WTC11 (cell line): ENCODE measurements around the gene PPP6R3. TPM values are rescaled to one million over a fixed set of nuclear protein-coding genes. Genes with fewer than 3 reads are reported as not detected.

Experiments used
- ATAC-seq: fragments of 200-7000 bp; cut with Tn5 transposase; 2 replicates; pipeline ENCODE4 v1.10.0; 2021; ENCODE audit warnings: mild to moderate bottlenecking, moderate library complexity
- CTCF ChIA-PET: fragments of 300-600 bp; sonication (Branson Sonifier 250); formaldehyde crosslinking; loops from one replicate; lab custom pipeline; 2021; ENCODE audit warnings: antibody characterized with exemption; lab: Charles Lee
- POLR2A ChIA-PET: fragments of 350-600 bp; sonication (Branson Sonifier 250); formaldehyde crosslinking; loops from one replicate; lab custom pipeline; 2021; ENCODE audit warnings: antibody characterized with exemption; lab: Charles Lee
- DNase-seq: peaks from one replicate; pipeline ENCODE4 v3.0.0; 2021; ENCODE audit warnings: low spot score
- H3K27ac Mint-ChIP-seq: 2 replicates; pipeline ENCODE4 v1.8.0; 2021; ENCODE audit warnings: mixed read lengths
- H3K27me3 Mint-ChIP-seq: 2 replicates; pipeline ENCODE4 v1.8.0; 2021; ENCODE audit warnings: low read depth, mild to moderate bottlenecking, moderate library complexity, mixed read lengths
- H3K36me3 Mint-ChIP-seq: 2 replicates; pipeline ENCODE4 v1.8.0; 2021; ENCODE audit warnings: mixed read lengths
- H3K4me1 Mint-ChIP-seq: 2 replicates; pipeline ENCODE4 v1.8.0; 2022; ENCODE audit warnings: mixed read lengths
- H3K4me3 Mint-ChIP-seq: 2 replicates; pipeline ENCODE4 v1.8.0; 2021; ENCODE audit warnings: mild to moderate bottlenecking, moderate library complexity, mixed read lengths
- H3K9me3 Mint-ChIP-seq: 2 replicates; pipeline ENCODE4 v1.8.0; 2021; ENCODE audit warnings: mixed read lengths
- ATF1 ChIP-seq: sonication (generic); formaldehyde crosslinking; IDR thresholded peaks from 2 replicates; pipeline ENCODE4 v1.8.1; 2023; ENCODE audit warnings: mild to moderate bottlenecking, moderate library complexity, missing genetic modification reagents
- CREB1 ChIP-seq: sonication (generic); formaldehyde crosslinking; IDR thresholded peaks from 2 replicates; pipeline ENCODE4 v1.8.0; 2023; ENCODE audit warnings: mild to moderate bottlenecking, missing genetic modification reagents
- ESRRA ChIP-seq: sonication (generic); formaldehyde crosslinking; IDR thresholded peaks from 2 replicates; pipeline ENCODE4 v1.8.1; 2022; ENCODE audit warnings: mild to moderate bottlenecking, missing genetic modification reagents, borderline replicate concordance
- FOXK1 ChIP-seq: sonication (generic); formaldehyde crosslinking; IDR thresholded peaks from 2 replicates; pipeline ENCODE4 v1.8.0; 2022; ENCODE audit warnings: mild to moderate bottlenecking, moderate library complexity, missing genetic modification reagents
- FOXP1 ChIP-seq: sonication (generic); formaldehyde crosslinking; IDR thresholded peaks from 2 replicates; pipeline ENCODE4 v1.8.0; 2022; ENCODE audit warnings: missing genetic modification reagents, mild to moderate bottlenecking, moderate library complexity, borderline replicate concordance
- HMGA2 ChIP-seq: fragments of 250-450 bp; sonication (Bioruptor Pico); IDR thresholded peaks from 2 replicates; pipeline ENCODE4 v1.4.0; 2021; ENCODE audit warnings: mild to moderate bottlenecking, moderate library complexity
- KAT7 ChIP-seq: sonication (generic); formaldehyde crosslinking; IDR thresholded peaks from 2 replicates; pipeline ENCODE4 v1.8.1; 2023; ENCODE audit warnings: missing genetic modification reagents, mild to moderate bottlenecking, borderline replicate concordance
- SMAD4 ChIP-seq: sonication (generic); formaldehyde crosslinking; IDR thresholded peaks from 2 replicates; pipeline ENCODE4 v1.8.0; 2022; ENCODE audit warnings: mild to moderate bottlenecking, missing genetic modification reagents
- ZNF317 ChIP-seq: sonication (generic); formaldehyde crosslinking; IDR thresholded peaks from 2 replicates; pipeline ENCODE4 v1.8.1; 2023; ENCODE audit warnings: low read depth, mild to moderate bottlenecking, moderate library complexity, missing genetic modification reagents, borderline replicate concordance
- ZNF423 ChIP-seq: fragments of 250-450 bp; sonication (Bioruptor Pico); IDR thresholded peaks from 2 replicates; pipeline ENCODE4 v2.1.2; 2022; ENCODE audit warnings: mild to moderate bottlenecking, moderate library complexity
- ZNF671 ChIP-seq: fragments of 250-450 bp; sonication (Bioruptor Pico); IDR thresholded peaks from 2 replicates; pipeline ENCODE4 v1.8.0; 2021; ENCODE audit warnings: mild to moderate bottlenecking
- total RNA-seq: library from RNA; stranded (reverse); gene quantifications from 3 replicates; pipeline ENCODE4 v1.2.3, GENCODE V29; 2021
- TF ChIP-seq, protein P1 (sequence below): sonication (generic); formaldehyde crosslinking; IDR thresholded peaks from 2 replicates; pipeline ENCODE4 v1.8.1; 2022; ENCODE audit warnings: missing genetic modification reagents, borderline replicate concordance
- TF ChIP-seq, protein P2 (sequence below): sonication (generic); formaldehyde crosslinking; IDR thresholded peaks from 2 replicates; pipeline ENCODE4 v1.8.0; 2023; ENCODE audit warnings: missing genetic modification reagents
- TF ChIP-seq, protein P3 (sequence below): fragments of 250-450 bp; sonication (Bioruptor Pico); IDR thresholded peaks from 2 replicates; pipeline ENCODE4 v1.9.0; 2021; ENCODE audit warnings: moderate library complexity, mild to moderate bottlenecking, inconsistent platforms, borderline replicate concordance
- TF ChIP-seq, protein P4 (sequence below): fragments of 250-450 bp; sonication (Bioruptor Pico); IDR thresholded peaks from 2 replicates; pipeline ENCODE4 v1.8.0; 2021; ENCODE audit warnings: mild to moderate bottlenecking
- TF ChIP-seq, protein P5 (sequence below): sonication (generic); formaldehyde crosslinking; IDR thresholded peaks from 2 replicates; pipeline ENCODE4 v1.8.0; 2022; ENCODE audit warnings: mild to moderate bottlenecking, missing genetic modification reagents
- TF ChIP-seq, protein P6 (sequence below): sonication (generic); formaldehyde crosslinking; IDR thresholded peaks from 2 replicates; pipeline ENCODE4 v1.8.1; 2022; ENCODE audit warnings: mild to moderate bottlenecking, missing genetic modification reagents, moderate library complexity, borderline replicate concordance
- TF ChIP-seq, protein P7 (sequence below): sonication (generic); formaldehyde crosslinking; IDR thresholded peaks from 2 replicates; pipeline ENCODE4 v1.8.0; 2022; ENCODE audit warnings: mild to moderate bottlenecking, missing genetic modification reagents
- TF ChIP-seq, protein P8 (sequence below): sonication (generic); formaldehyde crosslinking; conservative IDR thresholded peaks from 2 replicates; pipeline ENCODE4 v1.8.1; 2023; ENCODE audit warnings: mild to moderate bottlenecking, low read depth, missing genetic modification reagents, moderate library complexity

Gene PPP6R3
- total RNA-seq, 1 experiment from 2014 or later: 138 TPM

DNA sequence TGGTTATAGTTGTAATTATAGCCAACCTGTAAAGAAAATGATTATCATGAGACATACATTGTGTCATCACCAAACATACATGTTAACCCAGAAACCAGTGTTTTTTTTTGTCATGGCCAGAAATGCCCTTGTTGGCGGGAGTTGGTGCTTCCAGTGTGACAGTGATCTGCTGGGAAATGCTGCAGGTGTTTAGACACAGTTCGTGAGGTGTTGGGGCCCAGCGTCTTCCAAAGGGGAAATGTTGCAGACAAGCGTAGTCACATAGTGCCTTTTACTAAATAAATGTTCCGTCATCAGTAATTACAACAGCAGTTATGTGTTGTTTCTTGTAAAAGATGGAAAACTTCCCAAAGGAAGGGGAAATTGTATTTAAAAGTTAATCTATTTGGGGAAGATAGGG, 131.2 kb downstream of the PPP6R3 start (continued):
- no peak for TF ChIP-seq ATF1 (CRISPR knock-in tag)
- TF ChIP-seq, protein P1, sequence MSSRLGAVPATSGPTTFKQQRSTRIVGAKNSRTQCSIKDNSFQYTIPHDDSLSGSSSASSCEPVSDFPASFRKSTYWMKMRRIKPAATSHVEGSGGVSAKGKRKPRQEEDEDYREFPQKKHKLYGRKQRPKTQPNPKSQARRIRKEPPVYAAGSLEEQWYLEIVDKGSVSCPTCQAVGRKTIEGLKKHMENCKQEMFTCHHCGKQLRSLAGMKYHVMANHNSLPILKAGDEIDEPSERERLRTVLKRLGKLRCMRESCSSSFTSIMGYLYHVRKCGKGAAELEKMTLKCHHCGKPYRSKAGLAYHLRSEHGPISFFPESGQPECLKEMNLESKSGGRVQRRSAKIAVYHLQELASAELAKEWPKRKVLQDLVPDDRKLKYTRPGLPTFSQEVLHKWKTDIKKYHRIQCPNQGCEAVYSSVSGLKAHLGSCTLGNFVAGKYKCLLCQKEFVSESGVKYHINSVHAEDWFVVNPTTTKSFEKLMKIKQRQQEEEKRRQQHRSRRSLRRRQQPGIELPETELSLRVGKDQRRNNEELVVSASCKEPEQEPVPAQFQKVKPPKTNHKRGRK (CRISPR knock-in tag): no peak
- TF ChIP-seq CREB1 (CRISPR knock-in tag): no peak
- TF ChIP-seq, protein P2, sequence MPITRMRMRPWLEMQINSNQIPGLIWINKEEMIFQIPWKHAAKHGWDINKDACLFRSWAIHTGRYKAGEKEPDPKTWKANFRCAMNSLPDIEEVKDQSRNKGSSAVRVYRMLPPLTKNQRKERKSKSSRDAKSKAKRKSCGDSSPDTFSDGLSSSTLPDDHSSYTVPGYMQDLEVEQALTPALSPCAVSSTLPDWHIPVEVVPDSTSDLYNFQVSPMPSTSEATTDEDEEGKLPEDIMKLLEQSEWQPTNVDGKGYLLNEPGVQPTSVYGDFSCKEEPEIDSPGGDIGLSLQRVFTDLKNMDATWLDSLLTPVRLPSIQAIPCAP (CRISPR knock-in tag): no peak
- no peak for TF ChIP-seq ZNF423 (CRISPR knock-in tag)

DNA sequence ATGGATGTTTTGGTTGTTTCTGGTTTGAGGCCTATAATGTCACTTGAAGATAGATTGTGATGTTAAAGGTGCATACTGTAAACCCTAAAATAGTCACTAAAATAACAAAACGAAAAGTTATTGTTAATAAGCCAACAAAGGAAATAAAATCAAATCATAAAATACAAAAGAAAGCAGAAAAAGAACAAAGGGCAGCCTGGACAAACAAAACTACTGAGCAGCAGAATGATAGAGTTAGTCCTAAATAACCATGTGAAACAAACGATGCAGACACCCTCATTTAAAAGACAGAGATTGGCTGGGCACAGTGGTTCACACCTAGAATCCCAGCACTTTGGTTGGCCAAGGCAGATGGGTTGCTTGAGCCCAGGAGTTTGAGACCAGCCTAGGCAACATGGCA, 132.9 kb downstream of the PPP6R3 start:
- Mint-ChIP-seq H3K9me3 (no peaks in the 10 kb centered on the region), H3K27ac (no peak overlapping the region), H3K36me3 (peaks cover 66% of the 10 kb centered on the region), H3K27me3 (no peaks in the 10 kb centered on the region), H3K4me1 (no peaks in the 10 kb centered on the region), H3K4me3 (no peak overlapping the region)
- CTCF ChIA-PET: no interaction called here
- TF ChIP-seq ESRRA (no peak), HMGA2 (CRISPR knock-in tag) (no peak)
- TF ChIP-seq, protein P3, sequence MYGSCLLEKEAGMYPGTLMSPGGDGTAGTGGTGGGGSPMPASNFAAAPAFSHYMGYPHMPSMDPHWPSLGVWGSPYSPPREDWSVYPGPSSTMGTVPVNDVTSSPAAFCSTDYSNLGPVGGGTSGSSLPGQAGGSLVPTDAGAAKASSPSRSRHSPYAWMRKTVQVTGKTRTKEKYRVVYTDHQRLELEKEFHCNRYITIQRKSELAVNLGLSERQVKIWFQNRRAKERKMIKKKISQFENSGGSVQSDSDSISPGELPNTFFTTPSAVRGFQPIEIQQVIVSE (CRISPR knock-in tag): no peak
- no peak for DNase-seq
- POLR2A ChIA-PET: no interaction called here
- no peak for ATAC-seq

DNA sequence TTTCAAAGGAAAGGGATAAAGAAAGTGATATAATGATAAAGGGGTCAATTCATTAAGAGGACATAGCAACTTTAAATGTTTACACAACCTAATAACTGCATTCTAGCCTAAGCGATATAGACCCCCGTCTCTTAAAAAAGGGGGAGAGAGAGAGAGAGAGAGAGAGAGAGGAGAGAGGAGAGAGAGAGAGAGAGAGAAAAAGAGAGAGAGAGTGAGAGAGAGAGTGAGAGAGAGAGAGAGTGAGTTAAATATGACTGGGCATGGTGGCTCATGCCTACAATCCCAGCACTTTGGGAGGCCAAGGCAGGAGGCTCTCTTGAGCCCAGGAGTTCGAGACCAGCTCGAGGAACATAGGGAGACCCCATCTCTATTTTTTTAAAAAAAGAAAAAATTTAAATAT, 133.6 kb downstream of the PPP6R3 start:
- DNase-seq (no peak), ATAC-seq (no peak)
- TF ChIP-seq ZNF317 (CRISPR knock-in tag): no peak
- TF ChIP-seq FOXK1 (CRISPR knock-in tag): no peak
- TF ChIP-seq, protein P4, sequence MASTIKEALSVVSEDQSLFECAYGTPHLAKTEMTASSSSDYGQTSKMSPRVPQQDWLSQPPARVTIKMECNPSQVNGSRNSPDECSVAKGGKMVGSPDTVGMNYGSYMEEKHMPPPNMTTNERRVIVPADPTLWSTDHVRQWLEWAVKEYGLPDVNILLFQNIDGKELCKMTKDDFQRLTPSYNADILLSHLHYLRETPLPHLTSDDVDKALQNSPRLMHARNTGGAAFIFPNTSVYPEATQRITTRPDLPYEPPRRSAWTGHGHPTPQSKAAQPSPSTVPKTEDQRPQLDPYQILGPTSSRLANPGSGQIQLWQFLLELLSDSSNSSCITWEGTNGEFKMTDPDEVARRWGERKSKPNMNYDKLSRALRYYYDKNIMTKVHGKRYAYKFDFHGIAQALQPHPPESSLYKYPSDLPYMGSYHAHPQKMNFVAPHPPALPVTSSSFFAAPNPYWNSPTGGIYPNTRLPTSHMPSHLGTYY: no peak
- TF ChIP-seq, protein P5, sequence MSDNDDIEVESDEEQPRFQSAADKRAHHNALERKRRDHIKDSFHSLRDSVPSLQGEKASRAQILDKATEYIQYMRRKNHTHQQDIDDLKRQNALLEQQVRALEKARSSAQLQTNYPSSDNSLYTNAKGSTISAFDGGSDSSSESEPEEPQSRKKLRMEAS: no peak
- no peak for TF ChIP-seq FOXP1 (CRISPR knock-in tag)
- Mint-ChIP-seq H3K36me3 (peaks cover 72% of the 10 kb centered on the region), H3K27me3 (no peaks in the 10 kb centered on the region), H3K27ac (no peak overlapping the region), H3K9me3 (no peaks in the 10 kb centered on the region), H3K4me1 (no peaks in the 10 kb centered on the region), H3K4me3 (no peak overlapping the region)
- ChIA-PET POLR2A (interaction anchor here (0.6 kb wide), 2 partner anchors 174 to 193 kb away, joined by 3 to 6 read pairs; no protein-coding TSS in a partner anchor), CTCF (no interaction called here)

DNA sequence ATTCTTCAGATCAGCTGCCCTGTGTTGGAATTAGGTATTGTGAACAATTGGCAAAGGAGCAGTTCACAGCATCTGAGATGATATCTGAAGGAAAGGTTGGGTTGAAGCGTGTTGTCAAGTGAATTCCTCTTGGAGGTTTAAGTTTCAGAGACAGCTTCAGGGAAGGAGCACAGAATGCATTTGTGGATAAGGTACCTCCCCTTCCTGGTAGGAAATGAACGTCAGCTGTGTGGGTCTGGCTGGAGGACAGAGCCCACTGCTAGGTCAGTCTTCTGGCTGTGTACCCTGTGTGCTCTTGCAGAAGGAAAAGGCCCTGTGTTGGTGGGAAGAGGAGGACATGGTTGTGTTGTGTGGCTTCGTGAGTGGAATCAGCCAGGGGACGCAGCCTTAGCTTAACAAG, 135.7 kb downstream of the PPP6R3 start:
- DNase-seq (no peak), ATAC-seq (no peak)
- CTCF ChIA-PET: no interaction called here
- POLR2A ChIA-PET: no interaction called here
- Mint-ChIP-seq H3K4me1 (no peaks in the 10 kb centered on the region), H3K9me3 (no peaks in the 10 kb centered on the region), H3K36me3 (peaks cover 71% of the 10 kb centered on the region), H3K27me3 (no peaks in the 10 kb centered on the region), H3K4me3 (no peak overlapping the region), H3K27ac (no peak overlapping the region; the same call in none of the 2 replicates)
- TF ChIP-seq SMAD4 (CRISPR knock-in tag): no peak
- TF ChIP-seq ZNF671 (CRISPR knock-in tag): no peak
- no peak for TF ChIP-seq FOXK1 (CRISPR knock-in tag)
- TF ChIP-seq, protein P6, sequence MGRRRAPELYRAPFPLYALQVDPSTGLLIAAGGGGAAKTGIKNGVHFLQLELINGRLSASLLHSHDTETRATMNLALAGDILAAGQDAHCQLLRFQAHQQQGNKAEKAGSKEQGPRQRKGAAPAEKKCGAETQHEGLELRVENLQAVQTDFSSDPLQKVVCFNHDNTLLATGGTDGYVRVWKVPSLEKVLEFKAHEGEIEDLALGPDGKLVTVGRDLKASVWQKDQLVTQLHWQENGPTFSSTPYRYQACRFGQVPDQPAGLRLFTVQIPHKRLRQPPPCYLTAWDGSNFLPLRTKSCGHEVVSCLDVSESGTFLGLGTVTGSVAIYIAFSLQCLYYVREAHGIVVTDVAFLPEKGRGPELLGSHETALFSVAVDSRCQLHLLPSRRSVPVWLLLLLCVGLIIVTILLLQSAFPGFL (CRISPR knock-in tag): no peak
- no peak for TF ChIP-seq HMGA2 (CRISPR knock-in tag)
- TF ChIP-seq, protein P7, sequence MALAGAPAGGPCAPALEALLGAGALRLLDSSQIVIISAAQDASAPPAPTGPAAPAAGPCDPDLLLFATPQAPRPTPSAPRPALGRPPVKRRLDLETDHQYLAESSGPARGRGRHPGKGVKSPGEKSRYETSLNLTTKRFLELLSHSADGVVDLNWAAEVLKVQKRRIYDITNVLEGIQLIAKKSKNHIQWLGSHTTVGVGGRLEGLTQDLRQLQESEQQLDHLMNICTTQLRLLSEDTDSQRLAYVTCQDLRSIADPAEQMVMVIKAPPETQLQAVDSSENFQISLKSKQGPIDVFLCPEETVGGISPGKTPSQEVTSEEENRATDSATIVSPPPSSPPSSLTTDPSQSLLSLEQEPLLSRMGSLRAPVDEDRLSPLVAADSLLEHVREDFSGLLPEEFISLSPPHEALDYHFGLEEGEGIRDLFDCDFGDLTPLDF (CRISPR knock-in tag): no peak
- TF ChIP-seq KAT7 (CRISPR knock-in tag): no peak
- TF ChIP-seq, protein P8, sequence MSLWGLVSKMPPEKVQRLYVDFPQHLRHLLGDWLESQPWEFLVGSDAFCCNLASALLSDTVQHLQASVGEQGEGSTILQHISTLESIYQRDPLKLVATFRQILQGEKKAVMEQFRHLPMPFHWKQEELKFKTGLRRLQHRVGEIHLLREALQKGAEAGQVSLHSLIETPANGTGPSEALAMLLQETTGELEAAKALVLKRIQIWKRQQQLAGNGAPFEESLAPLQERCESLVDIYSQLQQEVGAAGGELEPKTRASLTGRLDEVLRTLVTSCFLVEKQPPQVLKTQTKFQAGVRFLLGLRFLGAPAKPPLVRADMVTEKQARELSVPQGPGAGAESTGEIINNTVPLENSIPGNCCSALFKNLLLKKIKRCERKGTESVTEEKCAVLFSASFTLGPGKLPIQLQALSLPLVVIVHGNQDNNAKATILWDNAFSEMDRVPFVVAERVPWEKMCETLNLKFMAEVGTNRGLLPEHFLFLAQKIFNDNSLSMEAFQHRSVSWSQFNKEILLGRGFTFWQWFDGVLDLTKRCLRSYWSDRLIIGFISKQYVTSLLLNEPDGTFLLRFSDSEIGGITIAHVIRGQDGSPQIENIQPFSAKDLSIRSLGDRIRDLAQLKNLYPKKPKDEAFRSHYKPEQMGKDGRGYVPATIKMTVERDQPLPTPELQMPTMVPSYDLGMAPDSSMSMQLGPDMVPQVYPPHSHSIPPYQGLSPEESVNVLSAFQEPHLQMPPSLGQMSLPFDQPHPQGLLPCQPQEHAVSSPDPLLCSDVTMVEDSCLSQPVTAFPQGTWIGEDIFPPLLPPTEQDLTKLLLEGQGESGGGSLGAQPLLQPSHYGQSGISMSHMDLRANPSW (CRISPR knock-in tag): no peak
